Measurements from ENCODE around the gene ADAM11. TPM values are rescaled to one million over a fixed set of nuclear protein-coding genes. Genes with fewer than 3 reads are reported as not detected.

The ADAM11 gene, protein sequence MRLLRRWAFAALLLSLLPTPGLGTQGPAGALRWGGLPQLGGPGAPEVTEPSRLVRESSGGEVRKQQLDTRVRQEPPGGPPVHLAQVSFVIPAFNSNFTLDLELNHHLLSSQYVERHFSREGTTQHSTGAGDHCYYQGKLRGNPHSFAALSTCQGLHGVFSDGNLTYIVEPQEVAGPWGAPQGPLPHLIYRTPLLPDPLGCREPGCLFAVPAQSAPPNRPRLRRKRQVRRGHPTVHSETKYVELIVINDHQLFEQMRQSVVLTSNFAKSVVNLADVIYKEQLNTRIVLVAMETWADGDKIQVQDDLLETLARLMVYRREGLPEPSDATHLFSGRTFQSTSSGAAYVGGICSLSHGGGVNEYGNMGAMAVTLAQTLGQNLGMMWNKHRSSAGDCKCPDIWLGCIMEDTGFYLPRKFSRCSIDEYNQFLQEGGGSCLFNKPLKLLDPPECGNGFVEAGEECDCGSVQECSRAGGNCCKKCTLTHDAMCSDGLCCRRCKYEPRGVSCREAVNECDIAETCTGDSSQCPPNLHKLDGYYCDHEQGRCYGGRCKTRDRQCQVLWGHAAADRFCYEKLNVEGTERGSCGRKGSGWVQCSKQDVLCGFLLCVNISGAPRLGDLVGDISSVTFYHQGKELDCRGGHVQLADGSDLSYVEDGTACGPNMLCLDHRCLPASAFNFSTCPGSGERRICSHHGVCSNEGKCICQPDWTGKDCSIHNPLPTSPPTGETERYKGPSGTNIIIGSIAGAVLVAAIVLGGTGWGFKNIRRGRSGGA
- total RNA-seq: 0.21 TPM in 1 of 2 replicates, not detected in the other

DNA sequence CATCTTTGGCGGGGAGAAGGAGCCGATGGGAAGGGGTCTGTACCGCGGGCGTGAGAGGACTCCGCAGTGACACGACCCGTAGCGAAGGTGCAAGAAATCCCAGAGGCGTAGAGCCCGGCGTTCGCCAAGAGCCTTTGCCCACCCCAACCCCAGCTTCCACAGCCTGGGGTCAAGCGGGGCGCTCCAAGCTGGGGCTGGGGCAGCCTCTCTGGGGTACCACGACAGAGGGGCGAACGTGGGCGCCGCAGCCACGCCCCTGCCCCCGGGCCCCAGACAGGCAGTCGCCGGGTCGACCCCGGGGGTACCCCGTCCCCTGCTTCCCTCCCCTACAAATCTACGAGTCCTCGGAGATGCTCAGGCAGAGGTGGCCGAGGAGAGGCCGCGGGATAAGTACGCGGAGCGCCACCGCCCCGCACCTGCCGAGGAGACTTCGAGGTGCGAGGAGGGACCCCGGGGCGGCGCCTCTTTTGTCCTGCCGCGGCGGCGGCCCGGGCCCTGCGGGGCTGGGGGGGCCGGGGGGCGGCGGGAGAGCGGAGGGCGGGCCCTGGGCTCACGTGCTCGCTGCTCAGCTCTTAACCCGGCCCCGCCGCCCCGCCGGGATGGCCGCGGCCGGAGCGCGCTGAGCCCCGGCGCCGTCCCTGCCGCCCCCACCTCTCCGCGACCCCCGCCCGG is at the start of gene ADAM11:
Gene ADAM11, plus strand, starts transcription at position 575 of the 672 bp plus-strand sequence. CDS start 212 bp downstream, outside the sequence.

DNA sequence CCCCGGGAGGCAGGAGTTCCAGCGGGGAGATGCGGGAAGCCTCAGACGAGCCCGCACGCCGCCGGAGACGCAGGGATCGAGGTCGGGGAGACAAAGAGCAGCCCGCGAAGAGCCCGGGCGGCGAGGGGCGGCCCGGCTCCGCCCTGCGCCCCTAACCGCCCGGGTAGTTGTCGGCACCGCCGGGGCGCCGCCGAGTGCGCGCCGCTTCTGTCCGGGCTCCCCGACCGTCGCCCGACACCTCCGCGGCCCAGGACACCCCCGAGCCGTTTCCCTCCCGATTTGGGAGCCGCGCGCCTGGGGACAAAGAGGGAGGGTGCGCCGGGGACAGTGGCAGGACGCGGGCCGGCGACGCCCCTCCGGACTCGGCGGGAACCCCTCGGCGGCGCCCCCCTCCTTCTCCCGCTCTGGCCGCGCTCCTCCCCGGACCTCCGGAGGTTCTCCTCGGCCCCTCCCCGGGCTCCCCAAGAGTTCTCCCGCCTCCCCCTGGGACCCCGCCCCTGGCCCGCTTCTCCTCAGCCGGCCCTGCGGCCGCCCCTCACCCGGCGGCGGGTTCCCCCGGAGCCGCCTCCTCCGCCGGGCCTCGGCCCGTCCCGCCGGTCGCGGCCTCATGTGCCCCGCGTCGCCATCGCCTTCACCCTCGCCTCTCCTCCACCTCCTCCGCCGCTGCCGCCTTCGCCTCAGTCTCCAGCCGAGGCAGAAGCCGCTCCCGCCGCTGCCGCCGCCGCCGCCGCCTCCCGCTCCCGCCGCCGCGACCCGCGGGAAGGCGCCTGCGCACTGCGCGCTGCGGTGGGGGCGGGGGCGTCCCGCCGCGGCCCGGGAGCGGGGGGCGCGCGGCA is 71.0 kb downstream of the ADAM11 start, which contains the start of gene GJC1:
Gene GJC1, minus strand, starts transcription at position 765 of the 836 bp plus-strand sequence. CDS start 24,470 bp downstream, outside the sequence.

Other genes with a start within 250 kb of the ADAM11 start
- gene FZD2, start 201.5 kb upstream of the ADAM11 start, total RNA-seq: 0.21 and 1.7 TPM in 2 replicates
- gene MEIOC, start 102.5 kb upstream of the ADAM11 start, total RNA-seq: 0.48 TPM in 1 of 2 replicates, not detected in the other
- gene CCDC43, start 69.2 kb upstream of the ADAM11 start, total RNA-seq: 31.1 and 38.8 TPM in 2 replicates
- 0.64 and 0.72 TPM in 2 replicates for gene DBF4B, start 50.3 kb upstream of the ADAM11 start, total RNA-seq
- gene GJC1, start 71.3 kb downstream of the ADAM11 start, total RNA-seq: under 0.01 and 12.3 TPM in 2 replicates
- not detected in 2 replicates for gene HIGD1B, start 88.9 kb downstream of the ADAM11 start, total RNA-seq
- gene EFTUD2, start 140.5 kb downstream of the ADAM11 start, total RNA-seq: 58.0 and 87.7 TPM in 2 replicates
- gene GFAP, start 156.5 kb downstream of the ADAM11 start, total RNA-seq: not detected in 2 replicates
- 0.24 TPM in 1 of 2 replicates, not detected in the other for gene KIF18B, start 188.8 kb downstream of the ADAM11 start, total RNA-seq
- gene C1QL1, start 209.3 kb downstream of the ADAM11 start, total RNA-seq: not detected in 2 replicates

All from tracheal epithelial cell (primary cell).